Fibroblast of villous mesenchyme (primary cell): Measurements from ENCODE around the gene ITGA11. TPM values are rescaled to one million over a fixed set of nuclear protein-coding genes. Genes with fewer than 3 reads are reported as not detected.

ENCODE experiments used
- DNase-seq: peaks from one replicate; pipeline ENCODE4 v3.0.0-alpha.2; 2010; ENCODE audit warnings: low read depth
- H3K4me3 ChIP-seq: 2 replicates; pipeline ENCODE4 v1.5.1; 2011; ENCODE audit warnings: low read depth, mild to moderate bottlenecking, low read length
- CTCF ChIP-seq: IDR thresholded peaks from 2 replicates; pipeline ENCODE4 v1.5.1; 2012; ENCODE audit warnings: low read depth, mild to moderate bottlenecking, low read length; ENCODE audit not compliant: insufficient read depth
- total RNA-seq: library from RNA; depleted of rRNA; stranded (reverse); fragments of >200 nt; gene quantifications from 2 replicates; pipeline ENCODE4 v1.2.3, GENCODE V29; 2012

ITGA11 gene
- total RNA-seq, 1 donor: 87.7 TPM

DNA sequence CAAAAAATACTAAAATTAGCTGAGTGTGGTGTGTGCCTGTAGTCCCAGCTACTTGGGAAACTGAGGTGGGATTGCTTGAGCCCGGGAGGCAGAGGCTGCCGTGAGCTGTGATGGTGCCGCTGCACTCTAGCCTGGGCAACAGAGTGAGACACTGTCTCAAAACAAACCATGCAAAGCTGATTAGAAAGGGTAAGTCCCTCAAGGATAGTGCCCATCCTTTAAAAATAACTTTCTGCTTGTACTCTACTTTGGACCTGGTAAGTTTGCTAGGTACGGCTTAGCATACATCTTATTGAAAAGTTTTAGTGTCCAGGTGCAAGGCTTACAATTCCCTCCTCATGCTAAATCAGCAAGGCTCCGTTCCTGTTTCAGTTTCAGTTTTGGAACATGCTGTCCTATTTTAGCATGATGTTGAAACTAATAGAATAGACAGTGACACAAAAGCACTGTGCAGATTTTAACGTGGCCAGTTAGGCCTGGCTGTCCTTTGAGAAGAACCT, 133.0 kb downstream of the ITGA11 start:
- no peak for TF ChIP-seq CTCF
- H3K4me3 ChIP-seq: peak overlapping the region; percentile 16
- peak; percentile 77 for DNase-seq

GRCh38 chr15:68298336-68298735, 133.6 kb downstream of the ITGA11 start:
- DNase-seq: no peak
- H3K4me3 ChIP-seq: no peak overlapping the region
- TF ChIP-seq CTCF: no peak

- H3K4me3 ChIP-seq: no peak overlapping the region
- no peak for TF ChIP-seq CTCF
- DNase-seq: peak; percentile 47
Measured at GRCh38 chr15:68295014-68295805, 136.8 kb downstream of the ITGA11 start.

DNA sequence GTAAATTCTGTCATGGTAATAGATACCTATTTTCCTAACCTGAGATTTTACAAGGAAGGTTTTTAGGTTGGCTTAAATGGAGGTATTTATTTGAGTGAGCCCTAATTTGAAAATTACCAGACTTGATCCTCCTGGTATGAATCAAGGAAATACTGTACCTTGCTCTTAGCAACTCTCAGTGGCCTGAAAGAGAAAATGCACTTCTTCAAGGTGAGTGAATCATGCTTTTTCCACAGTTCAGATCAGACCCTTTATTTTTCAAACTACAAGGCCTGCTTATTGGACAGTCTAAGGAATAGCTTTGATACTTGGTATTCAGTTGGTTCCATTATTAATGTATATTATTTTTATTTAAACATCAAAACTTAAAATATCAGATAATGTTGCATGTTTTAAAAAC, 139.0 kb downstream of the ITGA11 start:
- no peak for DNase-seq
- TF ChIP-seq CTCF: no peak

DNA sequence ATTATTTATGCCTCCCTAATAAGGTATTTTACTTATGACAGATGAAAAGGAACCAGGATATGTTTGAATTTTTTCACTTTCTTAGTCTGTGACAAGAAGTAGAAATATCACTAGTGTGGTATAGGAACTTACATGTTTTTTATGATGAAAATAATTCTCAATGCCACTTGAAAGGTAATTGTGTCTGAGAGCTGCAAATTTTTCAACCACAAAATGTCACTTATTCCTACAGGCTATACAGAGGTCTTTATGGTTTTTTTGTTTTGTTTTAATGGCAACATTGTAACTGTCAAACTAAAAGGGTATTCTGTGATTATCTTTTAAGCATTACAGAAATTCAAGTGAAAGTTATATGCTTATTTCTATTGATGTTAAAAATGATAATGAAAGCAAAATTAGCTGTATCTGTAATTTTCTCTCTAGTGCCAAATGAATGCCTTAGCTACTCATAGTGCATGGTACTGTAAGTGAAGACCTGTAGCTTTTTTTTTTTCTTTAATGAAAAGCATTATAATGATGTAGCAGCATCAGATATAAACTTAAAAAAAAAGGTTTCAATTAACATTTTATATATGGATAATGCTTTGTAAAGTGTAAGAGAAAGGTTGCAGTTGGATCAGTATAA, 139.7 kb downstream of the ITGA11 start:
- TF ChIP-seq CTCF: no peak
- no peak overlapping the region for H3K4me3 ChIP-seq
- no peak for DNase-seq

More for the DNA sequence above, 139.0 kb downstream of the ITGA11 start:
- no peak overlapping the region for H3K4me3 ChIP-seq

DNA sequence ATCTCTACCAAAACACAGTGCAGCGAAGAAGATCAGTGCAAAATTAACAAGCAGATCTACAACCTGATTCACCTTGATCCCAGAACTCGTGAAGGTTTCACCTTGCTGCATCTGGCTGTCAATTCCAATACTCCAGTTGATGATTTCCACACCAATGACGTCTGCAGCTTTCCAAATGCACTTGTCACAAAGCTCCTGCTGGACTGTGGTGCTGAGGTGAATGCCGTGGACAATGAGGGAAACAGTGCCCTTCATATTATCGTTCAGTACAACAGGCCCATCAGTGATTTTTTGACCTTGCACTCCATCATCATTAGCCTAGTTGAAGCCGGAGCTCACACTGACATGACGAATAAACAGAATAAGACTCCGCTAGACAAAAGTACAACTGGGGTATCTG, 141.2 kb downstream of the ITGA11 start:
- no peak for TF ChIP-seq CTCF
- no peak overlapping the region for H3K4me3 ChIP-seq
- no peak for DNase-seq
